Measurements from ENCODE around the gene KRTCAP2.
"Not testable (repeated sequence)": the region's sequence is repeated elsewhere in the genome, so short reads cannot be mapped to it uniquely, and the experiment has no call there.

KRTCAP2 gene

DNA sequence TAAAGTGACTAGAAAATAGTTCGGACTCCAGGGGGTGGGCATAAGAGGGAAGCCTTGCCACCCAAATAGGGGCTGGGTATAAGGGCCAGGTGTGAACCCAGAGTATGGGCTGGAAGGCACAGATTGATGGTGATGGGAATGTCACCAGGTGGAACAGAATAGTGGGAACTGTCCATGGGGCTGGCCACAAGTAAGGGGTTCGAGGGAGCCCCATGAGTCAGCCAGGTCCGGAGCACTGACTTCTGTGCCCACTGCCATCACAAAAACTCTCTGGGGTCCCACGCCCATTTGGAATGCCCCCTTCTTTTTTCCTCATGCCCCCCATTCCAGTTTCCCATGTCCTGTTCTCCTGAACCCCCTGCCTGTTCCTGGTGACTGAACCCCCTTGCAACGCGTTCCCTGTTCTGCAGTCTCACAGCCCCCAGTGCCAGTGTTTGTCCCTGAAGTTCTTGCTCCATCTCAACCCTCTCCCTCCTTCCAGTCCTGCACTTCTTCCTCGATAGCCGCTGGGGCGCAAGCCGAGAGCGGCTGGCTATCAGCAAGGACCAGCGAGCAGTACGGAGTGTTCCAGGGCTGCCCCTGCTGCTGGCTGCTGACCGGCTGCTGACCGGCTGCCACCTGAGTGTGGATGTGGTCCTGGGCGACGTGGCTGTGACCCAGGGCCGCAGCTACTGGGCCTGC, 8.4 kb upstream of the KRTCAP2 start:
- DNase-seq: no peak

DNA sequence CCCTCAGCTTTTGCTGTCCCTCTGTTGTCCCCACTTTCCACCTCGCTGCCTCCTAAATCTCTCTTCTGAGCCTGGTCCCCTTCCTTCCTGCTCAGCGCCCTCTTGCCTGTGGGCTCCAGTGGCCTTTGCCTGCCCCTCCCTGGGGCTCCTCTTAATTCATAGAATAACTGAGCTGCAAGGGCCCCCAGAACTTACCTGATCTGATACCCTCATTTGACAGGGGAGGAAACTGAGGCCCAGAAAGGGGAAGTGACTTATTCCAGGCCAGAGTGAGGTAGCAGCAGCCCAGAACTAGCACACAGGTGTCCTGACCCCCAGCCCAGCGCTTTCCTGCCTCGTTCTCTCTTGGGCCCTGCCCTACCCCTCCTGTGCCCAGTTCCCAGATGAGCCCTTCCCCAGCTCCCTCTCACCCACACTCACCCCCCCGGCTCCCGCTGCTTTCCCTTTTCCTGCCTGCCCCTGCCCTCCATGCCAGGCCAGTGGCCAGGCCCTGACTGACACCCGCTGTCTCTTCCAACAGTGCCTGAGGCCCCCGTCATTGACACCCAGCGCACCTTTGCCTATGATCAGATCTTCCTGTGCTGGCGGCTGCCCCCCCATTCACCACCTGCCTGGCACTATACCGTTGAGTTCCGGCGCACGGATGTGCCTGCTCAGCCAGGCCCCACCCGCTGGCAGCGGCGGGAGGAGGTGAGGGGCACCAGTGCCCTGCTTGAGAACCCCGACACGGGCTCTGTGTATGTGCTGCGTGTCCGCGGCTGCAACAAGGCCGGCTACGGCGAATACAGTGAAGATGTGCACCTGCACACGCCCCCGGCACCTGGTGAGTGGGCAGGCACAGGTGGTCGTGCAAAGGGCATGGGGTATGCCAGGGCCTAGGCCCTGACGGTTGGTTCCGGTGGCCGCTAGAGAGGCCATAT, 6.3 kb upstream of the KRTCAP2 start:
- DNase-seq: no peak

DNA sequence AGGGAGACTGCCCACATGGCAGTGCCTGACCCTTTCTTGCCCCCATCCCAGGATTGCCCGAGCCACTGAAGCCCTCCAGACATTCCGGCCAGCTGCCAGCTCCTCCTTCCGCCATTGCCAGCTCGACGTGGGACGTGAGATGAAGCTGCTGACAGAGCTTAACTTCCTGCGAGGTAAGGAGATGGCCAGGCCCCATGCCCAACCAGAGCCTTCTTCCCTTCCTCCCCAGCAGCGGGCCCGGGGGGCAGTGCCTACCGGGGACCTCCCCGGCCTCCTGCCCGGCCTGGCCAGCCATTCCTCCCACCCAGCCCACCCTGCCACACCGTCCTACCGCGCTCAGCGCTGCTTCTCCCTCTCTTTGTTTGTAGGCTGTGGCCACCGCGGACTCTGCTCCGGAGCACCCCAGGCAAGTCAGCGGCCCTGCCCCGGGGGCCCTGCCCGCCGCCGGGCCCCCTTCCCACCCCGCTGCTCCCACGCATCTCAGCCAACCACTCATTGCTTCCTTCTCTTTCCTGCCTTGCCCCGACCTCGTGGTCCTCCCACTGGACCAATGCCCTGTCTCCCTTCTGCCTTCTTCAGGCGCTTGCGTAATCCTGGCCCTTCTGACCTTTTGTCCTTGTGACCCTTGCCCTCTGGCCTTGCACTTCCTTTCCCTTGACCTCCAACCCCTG, 5.5 kb upstream of the KRTCAP2 start:
- DNase-seq: no peak

DNA sequence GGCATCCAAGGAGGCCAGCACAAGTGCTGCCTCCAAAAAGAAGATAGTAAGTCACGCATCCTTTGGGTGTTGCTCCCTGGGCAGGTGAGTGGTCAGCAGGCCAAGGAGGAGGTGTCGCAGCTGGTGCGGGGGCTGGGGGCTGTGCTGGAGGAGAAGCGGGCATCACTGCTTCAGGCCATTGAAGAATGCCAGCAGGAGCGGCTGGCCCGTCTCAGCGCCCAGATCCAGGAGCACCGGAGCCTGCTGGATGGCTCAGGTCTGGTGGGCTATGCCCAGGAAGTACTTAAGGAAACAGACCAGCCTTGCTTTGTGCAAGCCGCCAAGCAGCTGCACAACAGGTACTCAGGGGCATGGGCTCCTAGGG, 4.8 kb upstream of the KRTCAP2 start:
- DNase-seq: no peak

DNA sequence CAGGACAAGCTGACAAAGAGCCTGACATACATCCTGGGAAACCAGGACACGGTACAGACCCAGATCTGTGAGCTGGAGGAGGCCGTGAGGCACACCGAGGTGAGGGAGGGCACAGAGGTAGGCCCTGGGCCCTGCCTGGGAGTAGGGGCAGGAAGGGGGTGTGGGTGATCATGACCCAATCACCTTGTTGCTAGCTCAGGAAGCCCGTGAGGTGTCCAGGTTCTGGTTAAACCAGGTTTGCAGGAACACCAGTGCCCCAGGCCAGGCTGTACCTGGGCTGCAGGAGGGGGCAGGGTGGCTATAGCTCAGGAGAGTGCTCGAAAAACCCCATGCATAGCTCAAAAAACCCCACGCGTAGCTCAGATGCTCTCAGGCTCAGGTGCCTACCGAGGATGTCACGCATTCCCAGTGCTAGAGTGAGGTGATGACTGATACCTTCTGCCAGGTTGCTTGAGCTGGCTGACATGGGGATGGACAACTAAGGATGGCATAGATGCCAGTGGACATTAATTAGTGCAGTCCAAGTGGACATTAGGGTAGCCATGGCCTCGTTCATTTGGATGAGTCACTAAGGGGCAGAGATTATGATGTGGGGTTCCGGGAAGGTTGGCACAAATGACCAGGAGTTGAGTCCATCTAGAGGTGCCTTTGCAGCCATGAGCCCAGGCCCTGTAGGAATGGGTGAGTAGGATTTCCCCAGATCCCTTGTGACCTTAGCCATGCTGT, 4.3 kb upstream of the KRTCAP2 start:
- no peak for DNase-seq

DNA sequence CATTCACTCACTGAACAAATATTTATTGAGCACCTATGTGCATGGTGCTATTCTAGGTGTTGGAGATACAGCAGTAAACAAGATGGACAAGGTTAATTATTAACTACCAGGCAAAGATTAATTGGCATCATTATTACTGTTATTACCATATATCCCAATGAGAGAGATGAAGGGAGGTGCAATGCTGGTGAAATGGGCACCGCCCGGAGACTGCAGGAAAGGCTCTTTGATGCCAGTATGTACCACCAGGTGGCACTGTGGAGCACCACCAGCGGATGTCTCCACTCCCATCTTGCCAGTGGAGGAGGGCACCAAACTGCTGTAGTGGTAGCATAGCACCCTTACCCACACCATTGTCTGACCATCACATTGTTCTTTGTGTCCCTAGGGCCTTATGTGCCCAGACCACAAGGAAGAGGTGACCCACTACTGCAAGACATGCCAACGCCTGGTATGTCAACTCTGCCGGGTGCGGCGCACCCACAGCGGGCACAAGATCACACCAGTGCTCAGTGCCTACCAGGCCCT, 3.5 kb upstream of the KRTCAP2 start:
- DNase-seq: peak; percentile 84 to 88

DNA sequence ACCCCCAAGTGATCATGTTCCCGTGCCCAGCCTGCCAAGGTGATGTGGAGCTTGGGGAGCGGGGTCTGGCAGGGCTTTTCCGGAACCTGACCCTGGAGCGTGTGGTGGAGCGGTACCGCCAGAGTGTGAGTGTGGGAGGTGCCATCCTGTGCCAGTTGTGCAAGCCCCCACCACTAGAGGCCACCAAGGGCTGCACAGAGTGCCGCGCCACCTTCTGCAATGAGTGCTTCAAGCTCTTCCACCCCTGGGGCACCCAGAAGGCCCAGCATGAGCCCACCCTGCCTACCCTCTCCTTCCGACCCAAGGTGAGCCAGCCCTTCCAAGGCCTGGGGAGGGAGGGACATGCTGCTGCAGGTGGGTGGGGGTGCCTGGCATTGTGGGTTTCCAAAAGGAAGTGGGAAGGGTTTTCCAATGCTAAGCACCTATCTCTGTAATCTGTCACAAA, 2.8 kb upstream of the KRTCAP2 start:
- DNase-seq: peak; percentile 30 to 60

DNA sequence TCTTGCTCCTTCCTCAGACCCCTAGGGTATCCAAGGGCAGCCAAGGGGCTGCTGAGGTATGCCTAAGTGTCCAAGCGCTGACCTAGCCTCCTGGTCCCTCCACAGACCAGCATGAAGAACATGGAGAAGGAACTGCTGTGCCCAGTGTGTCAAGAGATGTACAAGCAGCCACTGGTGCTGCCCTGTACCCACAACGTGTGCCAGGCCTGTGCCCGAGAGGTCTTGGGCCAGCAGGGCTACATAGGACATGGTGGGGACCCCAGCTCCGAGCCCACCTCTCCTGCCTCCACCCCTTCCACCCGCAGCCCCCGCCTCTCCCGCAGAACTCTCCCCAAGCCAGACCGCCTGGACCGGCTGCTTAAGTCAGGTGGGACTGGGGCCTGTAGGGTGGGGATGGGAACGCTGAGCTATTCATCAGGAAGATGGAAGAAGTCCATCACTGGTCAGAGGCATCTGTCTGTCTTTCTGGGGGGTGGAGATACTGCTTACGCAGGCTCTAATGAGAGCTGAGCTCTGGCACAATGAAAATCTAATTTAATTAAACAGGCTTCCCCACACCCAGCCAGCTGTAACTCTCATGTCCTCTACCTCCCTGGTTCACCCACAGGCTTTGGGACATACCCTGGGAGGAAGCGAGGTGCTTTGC, 2.3 kb upstream of the KRTCAP2 start:
- DNase-seq: no peak

DNA sequence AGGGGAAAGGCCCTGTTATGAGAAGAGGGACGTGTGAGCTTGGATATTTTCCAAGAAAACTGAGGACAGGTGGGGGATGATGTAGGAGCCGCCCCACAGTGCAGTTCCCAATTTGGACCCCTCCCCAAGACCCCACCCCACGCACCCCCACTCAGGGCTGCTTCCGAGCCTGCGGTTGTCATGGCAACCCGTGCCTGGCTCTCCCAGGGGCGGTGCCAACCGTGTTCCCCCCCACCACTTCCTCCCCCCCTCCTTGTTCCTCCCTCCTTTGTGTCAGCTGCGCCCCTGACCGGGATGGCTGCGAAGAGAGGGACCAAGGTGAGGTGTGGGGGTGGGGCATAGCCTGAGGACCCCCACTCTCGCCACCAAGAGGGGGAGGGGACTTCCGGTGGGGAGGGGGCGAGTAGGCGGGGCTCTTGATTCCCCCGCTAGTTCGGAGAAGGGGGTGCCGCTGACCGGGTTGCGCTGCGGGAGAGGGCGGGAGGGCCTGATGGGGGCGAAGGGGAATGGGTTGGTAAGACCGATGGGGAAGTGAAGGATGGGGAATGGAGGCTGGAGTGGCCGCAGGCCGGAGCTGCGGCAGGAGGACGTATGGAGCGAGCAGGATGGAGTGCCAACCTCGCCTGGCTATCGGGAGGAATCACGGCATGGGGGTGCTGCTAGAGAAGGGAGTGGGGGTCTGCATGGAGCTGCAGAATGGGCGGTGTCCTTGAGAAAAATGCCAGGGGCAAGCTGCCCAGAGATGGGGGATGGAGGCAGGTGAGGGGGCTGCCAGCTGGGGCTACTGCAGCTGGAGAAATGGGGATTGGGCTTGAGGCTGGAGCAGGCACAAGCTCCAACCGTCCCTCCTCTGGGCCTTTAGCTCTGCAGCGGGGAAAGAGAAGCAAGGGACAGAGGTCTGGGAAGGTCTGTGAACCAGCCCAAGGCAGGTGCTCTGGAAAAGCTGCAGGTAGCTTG, 1.5 kb upstream of the KRTCAP2 start:
- peak; percentile 44 to 71 for DNase-seq

DNA sequence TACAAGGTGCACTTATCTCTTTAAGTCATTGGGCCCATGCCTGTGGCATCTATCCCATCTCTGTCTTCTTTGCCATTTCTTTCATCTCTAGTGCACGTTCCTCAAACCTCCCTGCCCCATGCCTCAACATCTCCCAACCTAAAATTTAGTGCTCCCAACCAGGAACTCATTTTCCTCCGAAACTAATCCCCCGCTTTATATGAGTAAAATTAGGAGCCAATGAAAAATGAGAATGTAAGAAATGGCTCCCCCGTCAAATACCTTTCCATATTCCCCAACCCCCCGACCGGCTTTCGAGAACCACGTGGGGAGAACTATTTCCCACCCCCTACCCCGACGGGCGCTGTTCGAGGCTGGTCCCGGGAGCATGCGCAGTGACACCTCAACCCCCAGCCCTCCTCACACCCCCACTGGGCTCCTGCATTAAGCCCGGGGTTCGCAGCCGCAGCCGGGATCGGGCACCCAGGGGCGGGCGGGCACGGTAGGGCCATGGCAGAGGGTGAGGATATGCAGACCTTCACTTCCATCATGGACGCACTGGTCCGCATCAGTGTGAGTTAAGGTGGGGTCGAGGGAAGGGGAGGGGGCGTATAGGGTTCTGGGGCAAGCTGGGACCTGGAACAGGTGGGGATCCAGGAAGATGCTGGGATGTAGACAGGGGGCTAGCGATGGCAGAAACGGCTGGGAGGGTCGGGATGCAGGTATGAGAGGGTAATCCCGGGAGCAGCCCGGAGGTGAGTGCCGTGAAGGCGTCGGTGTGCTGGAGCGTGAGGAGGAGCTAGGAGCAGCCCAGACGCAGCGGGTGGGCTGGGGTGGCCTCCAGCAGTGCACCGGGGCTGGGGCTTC, 597 bp upstream of the KRTCAP2 start, which contains the start of gene TRIM46:
Gene TRIM46, plus strand, starts transcription at position 372 of the 846 bp plus-strand sequence. Its CDS starts 118 bp downstream, at position 490.
- DNase-seq: peak; percentile 81 to 86

DNA sequence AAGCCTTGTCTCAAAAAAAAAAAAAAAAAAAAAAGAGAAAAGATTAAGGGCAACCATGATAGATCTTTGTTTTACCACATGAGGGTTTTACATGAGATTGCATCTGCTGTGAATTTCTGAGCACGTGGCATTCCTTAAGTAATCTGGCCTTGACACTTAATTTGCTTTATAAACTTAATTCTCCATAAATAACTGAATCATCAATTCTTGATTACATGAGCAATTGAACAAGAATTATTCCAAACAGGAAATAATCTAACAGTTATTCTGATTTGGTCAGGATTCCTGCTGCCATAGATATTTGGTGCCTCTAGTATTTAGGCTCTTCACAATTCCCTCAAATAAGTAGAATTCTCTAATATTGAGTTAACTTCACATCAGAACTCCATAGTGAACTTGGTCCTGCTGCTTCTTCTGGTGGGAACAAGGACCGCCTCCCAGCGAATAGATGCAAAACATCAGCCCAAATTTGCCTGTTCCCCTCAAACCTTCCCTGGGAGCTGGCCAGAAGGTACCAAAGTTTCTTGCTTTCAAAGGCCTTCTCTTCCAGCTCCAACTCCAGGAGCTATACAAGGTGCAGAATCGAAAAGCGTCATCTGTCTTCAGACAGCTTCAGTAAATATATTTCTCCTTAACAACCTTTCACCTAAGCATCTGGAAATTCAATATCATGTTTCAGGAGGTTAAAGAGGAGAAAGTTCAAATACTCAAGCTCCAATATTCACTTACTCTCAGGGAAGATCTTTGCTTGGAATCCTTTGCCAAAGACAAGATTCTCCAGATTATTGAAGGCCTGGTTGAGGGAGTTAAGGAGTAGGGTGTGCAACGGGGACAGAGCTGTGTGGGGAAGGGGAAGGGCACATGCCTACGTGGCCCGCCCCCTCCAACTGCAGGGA, 1.0 kb downstream of the KRTCAP2 start:
- no peak for DNase-seq

DNA sequence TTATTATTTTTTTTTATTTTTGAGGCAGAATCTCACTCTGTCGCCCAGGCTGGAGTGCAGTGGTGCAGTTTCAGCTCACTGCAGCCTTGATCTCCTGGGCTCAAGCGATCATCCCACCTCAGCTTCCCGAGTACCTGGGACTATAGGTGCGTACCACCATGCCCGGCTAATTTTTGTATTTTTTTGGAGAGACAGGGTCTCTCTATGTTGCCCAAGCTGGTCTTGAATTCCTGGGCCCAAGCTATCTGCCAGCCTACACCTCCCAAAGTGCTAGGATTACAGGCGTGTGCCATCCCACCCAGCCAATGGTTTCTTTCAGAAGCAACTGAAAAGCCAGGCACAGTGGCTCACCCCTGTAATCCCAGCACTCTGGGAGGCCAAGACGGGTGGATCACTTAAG, 2.3 kb downstream of the KRTCAP2 start:
- no peak for DNase-seq

DNA sequence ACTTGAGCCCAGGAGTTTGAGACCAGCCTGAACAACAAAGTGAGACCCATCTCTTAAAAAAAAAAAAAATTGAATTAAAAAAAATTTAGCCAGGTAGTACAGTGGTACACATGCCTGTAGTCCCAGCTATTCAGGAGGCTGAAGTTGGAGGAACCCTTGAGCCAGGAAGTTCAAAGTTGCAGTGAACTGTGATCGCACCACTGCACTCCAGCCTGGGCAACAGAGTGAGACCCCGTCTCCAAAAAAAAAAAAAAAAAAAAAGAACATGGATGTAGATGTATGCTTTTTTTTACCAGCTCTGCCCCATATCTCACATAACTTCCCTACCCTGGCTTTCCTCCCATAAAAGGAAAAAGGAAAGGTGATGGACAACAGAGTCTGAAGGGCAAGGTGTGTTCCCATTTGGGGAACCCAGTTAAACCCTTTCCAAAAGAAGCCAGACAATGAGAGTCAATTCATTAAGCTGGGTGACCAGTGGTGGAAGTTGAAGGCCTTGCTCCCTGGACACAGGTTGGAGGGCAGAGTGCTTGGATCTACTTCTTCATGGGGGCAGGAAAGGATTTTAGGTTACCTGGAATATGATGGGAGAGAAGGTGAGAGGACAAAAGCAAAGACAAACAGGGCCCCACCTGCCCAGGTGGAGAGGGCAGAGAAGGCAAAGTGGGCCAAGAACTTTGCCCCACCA, 2.9 kb downstream of the KRTCAP2 start:
- no peak for DNase-seq

DNA sequence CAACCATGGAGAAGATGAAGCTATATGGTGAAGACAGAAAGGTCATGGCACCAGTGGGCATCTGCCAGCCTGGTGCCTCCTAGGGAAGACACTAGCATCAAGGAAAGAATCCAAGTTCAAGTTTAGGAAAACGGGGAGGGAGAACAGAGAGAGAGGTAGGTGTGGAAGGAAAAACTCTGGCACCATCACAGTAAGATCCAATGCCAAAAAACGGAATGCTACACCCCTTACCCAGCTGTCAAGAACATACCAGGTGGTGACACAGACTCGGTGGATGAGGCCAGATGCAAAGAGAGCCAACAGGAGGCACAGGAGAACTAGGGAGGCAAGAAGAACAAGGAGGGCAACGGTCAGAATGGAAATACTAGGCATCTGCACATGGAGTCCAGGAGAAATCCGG, 3.6 kb downstream of the KRTCAP2 start:
- no peak for DNase-seq

DNA sequence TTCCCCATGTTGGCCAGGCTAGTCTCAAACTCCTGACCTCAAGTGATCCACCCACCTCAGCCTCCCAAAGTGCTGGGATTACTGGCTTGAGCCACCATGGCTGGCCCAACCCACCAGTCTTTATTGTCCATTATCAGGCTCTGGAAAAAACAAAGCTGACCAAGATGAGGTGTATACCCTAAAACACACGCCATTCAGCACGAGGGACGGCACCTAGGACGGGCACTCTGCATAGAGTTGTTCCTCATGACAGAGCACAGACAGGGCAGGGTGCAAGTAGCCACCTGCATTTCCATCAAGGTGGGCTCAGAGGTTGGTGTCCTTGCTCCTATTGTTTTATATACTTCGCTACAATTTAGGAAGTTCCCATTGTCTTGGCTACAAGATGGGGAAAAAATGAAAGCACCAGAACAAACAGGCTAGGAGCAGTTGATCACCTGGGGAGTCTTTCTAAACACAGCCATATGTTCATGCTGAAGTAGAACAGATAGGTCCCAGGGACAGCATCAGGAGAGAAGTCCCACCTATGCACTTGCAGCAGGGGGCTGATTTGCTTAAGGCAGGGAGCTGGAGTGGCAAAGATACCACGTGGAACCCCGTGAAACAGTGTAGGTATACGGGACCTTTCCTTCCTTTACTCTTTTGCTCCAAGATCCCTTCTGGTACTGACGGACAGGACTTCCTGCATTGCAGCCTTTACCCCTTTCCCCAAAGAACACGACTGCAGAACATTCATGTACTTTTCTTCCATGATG, 4.5 kb downstream of the KRTCAP2 start:
- DNase-seq: no peak

DNA sequence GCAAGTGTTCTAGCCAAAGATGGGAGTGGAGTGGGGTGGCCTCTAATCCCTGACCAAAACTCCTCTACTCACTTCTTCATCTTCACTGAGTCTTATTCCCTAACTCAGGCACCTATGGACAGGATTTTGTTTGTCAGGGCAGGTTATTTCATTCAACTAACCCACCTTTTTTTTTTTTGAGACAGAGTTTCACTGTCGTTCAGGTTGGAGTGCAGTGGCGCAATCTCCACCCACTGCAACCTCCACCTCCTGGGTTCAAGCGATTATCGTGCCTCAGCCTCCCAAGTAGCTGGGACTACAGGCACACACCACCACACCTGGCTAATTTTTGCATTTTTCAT, 5.0 kb downstream of the KRTCAP2 start:
- DNase-seq: not testable (repeated sequence)
